Stimulated activated CD4-positive, alpha-beta T cell treated with anti-CD3 and anti-CD28 coated beads, Interleukin-4, amount 100 ng/mL, for 1 hour (primary cell): ENCODE results near the gene TRIM36.

Experiments used
- DNase-seq: peaks from one replicate; pipeline ENCODE4 v3.0.0-alpha.2; 2020

TRIM36 gene

DNA sequence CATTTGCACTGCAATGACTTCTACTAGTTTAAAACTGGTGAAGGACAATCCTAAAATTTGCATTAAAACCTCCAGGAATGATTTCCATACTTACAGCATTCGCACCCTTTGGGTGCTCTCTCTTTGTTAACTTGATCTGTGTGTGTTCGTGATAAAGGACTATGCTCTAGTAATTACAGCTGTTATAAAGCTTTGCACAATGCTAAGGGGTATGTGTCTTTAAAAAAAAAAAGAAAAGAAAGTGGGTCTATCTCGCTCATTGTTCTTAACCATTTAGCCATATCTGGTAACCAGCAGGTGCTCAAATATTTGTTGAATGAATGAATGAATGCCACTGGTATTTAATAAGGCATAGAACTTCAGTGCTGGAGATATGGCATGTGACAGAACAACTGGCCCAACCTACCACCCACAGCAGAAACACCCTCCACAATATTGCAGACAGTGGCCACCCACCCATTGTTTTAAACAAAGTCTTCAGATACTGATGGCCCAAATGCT is 8.7 kb downstream of the TRIM36 start:
- DNase-seq, result no peak

DNA sequence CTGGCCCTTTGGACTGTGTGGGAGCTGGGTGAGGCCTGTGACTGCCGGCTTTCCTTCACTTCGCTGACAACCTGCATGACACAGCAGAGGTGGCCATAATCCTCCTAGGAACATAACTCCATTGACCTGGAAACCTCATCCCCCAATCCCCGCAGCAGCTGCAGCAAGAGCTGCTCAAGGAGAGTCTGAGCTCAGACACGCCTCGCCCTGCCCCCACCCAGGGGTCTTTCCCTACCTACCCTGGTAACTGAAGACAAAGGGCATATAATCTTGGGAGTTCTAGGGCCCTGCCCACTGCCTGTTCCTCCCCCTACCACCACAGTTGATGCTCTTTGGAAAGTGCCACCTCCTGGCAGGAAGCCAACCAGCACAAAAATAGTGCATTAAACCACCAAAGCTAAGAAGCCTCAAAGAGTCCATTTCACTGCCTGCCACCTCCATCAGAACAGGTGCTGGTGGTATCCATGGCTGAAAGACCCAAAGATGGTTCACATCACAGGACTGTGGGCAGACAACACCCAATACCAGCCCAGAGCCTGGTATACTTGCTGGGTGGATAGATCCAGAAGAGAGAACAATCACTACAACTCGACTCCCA is 18.4 kb downstream of the TRIM36 start:
- no peak for DNase-seq

DNA sequence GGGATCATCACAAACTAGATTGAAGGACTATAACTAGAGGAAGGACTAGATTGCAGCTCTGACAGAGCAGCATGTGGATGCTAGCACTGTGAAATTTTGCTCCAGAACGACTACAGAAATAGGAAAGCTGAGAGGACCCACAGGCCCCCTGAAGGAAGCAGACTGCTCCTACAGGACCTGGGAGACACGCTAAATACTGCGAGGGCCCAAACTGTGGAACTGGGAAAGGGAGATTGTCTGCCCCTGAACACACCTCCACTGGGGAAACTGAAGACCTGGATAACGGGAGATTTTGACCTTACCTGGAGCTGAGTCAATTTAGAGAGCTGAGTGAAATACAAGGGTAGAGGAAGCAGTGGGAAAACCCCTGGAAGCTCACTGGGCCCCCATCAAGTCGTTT is 19.2 kb downstream of the TRIM36 start:
- no peak for DNase-seq

DNA sequence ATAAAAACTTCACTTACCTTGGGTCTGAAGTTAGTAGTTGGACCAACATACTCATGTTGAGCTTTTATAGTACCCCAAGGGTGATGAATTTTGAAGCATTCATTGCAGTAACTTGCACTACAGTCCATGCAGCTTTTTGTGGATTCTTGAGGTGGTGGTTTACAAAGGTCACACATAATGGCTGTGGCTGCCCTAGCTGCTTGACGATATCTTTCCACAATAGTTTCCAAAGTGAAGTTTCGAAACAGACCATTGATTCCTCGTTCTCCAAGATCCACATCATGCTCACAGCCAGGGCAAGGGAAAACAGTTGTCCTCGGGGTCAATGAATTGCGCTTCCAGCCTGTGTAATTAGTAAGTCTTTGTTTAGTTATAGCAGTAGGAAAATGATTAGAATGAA is 22.7 kb downstream of the TRIM36 start:
- no peak for DNase-seq

DNA sequence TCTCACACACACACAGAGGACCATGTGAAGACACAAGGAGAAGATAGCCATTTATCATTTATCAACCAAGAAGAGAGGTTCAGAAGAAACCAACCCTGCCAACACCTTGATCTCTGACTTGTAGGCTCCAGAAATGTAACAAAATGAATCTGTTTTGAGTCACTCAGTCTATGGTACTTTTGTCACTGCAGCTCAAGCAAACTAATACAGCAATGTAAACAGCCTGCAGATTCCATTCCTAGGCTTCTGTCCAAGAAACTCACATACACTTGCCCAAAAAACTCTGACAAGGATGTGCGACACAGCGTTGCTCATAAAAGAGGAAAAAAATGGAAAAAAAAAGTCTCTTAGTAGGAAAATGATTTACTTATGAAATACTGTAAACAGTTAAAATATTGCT is 33.4 kb downstream of the TRIM36 start:
- DNase-seq, result no peak

DNA sequence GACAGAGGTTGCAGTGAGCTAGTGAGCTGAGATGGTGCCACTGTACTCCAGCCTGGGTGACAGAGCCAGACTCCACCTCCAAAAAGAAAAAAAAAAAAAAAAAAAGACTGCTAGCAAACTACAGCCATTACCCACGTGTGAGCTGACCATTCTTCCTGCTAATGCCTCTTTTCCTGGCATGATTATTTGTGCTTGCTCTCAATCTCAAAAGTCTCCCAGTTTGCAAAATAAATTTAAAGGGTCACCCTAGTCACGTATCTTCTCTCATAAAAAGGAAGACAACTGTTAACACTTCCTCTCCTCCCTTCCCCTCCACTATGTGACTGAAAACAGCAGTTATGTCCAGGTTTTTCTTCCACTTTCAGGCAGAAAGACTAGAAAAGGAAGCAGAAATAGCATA is 37.2 kb downstream of the TRIM36 start:
- DNase-seq, result no peak

DNA sequence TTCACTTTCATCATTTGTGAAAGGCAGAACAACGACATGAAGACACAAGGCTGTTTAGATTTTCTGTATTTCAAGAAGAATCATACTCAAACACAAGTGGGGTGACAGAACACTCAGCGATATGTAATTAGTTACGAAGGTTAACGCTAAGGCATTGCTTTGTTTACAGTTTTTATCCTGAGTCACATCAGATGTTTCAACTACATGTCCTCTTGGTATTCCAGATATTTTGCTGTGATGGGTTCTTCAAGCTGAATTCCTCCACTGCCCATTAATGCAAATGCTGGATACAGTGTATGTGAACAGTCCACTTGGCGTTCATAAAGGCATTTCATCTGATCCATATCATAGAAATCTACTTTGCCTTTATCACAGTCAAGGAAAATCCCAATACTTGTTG is 43.4 kb downstream of the TRIM36 start:
- DNase-seq, result no peak

DNA sequence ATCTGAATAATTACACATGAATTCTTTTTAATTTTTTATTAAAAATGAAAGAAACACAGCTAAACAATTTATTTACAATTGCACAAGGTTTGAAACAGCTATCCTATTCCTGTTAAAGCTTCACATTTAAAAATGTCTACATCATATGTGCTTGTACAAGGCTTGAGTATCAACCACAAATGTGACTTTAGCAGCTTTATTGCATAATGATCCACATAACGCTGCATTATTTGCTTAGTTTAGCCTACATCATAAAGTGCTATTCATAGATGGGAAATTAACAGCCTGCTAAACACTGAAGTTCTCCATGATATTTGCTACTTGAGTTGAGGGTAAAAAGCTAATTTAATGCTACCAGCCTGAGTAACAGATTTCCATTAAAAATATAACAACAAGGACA is 45.0 kb downstream of the TRIM36 start:
- no peak for DNase-seq

DNA sequence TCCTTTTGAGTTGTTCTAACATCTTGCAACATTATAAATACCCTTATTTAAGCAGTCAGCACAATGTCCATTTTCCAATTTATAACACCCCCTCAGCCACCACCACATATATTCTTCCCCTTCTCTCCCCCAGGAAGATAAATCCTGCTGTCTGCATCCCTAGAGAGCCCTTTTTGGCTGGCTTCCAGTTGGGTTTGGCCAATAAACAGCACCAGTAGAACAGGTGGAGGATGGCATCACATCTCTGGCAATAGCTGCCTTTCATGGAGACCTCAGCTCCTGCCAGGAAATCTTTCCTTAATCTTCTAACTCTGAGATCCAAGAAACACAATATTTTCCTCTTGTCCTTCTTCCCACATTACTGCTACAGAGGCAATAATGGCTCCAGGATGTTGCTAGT is 53.7 kb downstream of the TRIM36 start:
- DNase-seq, result no peak

DNA sequence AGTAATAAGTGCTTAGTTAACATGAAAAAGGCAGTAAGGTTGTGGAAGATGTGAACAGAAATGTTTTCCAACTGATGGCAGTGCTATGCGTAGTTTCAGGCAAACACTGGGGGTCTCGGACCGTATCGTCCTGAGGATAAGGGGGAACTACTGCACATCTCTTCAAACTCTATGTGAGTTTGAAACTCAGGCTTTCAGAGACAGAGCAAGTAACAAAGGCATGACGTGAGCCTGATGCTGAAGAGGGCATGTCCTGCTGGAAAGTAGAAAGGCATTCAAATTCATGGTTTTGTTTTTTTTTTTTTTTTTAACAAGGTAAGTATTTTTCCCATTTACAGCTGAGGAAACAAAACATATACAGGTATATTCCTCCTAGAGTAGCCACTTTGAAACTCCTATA is 59.9 kb downstream of the TRIM36 start:
- no peak for DNase-seq

DNA sequence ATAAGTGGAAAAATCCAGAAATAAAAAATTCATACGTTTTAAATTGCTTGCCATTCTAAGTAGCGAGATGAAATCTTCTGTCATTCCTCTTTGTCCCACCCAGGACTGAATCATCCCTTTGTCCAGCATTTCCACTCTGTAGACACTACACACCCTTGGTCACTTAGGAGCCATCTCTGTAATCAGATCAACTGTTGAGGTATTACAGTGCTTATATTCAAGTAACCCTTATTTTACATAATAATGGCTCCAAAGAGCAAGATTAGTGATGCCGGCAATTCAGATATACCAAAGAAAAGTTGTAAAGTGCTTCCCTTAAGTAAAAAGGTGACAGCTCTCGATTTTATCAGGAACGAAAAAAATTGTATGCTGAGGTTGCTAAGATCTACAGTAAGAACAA is 60.4 kb downstream of the TRIM36 start:
- no peak for DNase-seq

DNA sequence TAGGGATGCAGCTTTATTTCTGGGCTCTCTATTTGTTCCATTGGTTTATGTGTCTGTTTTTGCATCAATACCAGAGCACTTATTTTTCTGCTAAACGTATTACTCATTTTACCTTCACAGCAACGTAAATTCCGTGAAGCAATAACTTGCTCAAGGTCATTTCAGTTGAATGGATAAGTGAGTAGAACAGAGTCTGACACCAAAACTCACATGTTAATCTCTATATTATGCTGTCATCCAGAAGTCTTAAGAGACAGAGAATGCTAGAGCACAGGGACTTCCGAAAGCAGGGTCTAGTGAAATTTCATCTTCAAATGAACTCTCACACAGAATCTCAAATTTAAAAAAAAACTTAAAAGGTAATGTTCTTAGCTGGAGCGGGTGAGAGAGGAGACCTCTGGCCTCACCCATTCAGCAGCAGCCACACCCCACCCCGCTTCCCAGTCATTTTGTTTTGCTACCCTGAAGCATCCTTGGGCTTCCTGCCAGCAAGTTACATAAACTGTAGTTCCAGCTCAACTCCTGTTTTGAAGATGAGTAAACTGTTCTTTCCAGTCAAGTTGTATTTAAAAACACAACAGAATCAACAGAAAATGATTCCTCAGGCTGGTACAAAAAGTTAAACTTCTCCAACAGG is 69.3 kb downstream of the TRIM36 start:
- DNase-seq, result no peak

DNA sequence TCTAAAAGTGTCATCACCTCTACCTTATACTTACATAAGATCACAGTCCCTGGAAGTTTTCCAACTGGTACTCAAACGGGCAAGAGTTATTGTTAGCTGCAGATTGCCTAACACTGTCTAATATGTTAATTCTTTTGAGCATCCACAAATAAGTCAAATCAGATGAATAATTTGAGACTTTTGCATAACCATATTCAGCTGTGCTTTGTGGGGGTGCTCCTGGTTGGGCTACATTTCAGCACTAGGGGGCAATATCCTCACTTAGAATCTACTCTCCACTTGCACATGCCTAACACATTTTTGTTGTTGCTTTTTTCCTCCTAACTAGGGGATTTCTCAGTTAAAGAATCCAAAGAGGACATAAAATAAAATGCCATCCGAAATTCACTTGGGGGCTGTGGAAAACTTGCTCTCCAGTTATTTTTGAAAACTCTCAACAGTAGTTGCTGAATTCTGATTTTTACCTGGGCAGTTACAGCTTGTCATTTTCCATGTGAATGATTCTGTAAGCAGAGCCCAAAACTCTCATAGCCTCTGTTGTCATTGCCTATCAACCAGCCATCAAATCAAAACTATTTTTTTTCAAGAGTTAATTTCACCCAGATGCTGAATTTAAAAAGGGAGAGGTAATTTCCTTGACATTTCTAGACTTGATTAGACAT is 71.5 kb downstream of the TRIM36 start:
- peak; percentile 6 for DNase-seq

DNA sequence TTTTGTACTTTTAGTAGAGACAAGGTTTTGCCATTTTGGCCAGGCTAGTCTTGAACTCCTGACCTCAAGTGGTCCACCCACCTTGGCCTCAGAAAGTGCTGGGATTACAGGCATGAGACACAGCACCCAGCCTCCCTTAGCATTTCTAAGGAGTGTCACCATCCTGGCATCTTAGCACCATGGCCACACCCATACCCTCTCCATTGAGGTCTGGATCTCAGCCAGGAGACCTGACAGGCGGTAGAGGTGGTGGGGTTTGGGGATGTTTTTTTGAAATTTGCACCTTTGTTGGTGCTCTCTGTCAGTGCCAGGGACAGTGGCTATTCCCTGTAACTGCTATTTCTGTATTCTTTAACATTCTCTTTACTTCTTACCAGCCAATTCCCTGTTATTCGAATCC is 72.5 kb downstream of the TRIM36 start:
- no peak for DNase-seq

DNA sequence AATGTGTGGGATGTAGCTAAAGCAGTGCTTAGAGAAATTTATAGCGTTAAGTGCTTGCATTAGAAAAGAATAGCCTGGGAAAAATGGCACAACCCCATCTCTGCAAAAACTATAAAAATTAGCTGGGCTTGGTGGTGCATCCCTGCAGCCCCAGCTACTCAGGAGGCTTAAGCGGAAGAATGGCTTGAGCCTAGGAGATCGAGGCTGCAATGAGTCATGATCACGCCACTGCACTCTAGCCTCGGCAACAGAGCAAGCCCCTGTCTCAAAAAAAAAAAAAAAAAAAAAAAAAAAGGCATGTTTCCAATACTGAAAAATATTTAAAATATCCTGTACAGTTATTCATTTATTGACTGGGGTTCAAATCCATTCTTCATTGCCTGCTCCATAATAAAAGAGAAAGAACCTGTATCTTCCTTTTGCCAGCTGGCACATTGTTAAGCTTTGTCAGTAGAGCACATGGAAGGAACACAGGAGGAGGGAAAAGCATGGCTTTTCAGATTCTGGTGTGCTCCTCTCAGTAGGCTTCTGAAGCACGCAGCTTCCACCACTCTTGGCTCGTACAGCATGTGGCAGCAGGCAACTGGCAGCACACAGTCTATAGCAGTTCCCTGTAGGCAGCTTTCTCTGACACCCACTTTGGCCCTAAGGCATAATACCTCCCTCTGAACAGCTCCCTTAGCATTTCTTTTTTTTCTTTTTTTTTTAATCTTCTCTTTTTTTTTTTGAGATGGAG is 73.5 kb downstream of the TRIM36 start:
- no peak for DNase-seq

DNA sequence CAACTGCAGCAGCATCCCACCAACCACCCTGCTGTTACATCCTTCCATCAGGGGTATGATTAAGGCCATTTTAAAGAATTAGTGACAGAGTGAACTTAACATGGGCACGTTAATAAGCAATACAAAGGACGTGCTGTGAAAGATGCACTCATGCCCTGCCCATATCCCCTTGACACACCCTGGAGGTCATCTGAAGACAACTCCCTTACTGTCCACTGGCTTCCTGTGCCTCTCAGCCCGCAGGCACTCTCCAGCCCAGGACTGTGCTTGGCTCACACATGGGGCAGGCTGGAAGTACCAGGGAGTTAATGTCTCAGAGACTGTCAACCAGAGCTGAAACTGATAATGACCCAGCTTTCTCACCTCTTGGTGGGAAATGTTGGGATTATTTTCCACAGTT is 81.8 kb downstream of the TRIM36 start:
- no peak for DNase-seq

DNA sequence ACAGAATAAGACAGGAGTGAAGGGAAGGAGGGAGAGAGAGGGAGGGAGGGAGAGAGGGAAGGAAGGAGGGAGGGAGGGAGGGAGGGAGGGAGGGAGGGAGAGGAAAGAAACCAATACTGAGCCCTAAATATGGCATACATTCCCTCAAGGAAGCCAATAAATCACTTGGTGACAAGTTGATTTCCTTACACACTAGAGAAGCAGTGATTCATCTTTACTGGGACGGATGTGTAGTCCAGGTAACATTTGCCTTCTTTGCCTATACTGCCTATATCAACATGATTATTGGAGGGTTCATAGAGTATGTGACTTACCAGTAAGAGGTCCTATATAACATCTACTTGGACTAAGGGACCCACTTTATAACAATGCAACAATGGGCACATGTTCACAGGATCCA is 83.2 kb downstream of the TRIM36 start:
- DNase-seq, result no peak

DNA sequence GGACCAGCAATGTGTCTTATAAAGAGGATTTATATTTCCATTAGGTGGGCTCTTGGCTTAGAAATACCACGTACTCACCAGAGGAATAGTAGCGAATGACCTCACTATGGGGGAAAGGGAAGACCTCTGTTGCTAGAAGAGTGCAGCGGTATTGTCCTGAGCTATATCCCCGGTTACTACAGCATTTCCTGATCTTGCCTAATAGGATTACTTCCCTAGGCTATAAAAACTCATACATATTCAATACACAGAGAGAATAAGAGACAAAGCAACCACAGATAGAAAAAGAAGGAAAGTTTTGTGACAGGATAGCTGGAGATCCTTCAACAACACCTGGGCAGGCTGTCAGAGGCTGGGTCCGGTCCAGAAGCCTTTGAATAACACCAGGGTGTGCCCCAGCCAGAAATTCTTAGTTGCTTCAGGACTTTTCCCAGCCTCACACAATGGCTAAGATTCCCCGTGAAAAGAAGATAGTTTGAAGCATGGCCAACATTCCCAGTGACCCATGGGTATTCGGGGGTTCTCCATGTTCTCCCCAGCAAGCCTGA is 85.4 kb downstream of the TRIM36 start:
- no peak for DNase-seq

DNA sequence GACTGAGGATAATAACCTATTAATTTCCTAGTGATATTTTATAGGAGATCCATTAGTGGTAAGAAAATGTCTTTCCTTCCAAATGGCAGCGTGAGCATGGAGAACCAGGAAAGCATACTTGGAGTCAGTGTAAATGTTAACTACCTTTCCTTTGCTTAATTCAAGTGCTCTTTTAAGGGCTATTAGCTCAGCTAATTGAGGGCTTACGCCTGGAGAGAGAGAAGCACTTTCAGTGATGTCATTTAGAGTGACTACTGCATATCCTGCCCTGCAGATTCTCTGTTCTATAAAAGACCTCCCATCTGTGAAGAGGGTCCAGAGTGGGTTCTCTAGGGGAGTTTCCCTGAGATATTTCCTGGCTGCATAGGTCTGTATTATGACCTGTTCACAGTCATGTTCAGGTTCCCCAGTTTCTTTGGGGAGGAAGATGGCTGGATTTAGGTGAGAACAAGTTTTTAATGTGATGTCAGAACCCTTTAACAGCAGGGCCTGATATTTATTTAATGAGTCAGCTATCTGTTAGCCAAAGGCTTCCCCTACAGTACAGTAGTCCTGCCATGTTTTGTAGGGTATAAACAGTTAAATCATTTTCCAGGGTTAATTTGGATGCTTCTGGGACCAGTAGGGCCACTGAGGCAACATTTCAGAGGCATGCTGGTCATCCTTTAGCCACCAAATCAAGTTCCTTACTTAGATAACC is 89.6 kb downstream of the TRIM36 start:
- no peak for DNase-seq
